Urinary bladder (tissue), 4 donors: ENCODE results near the gene BHLHE40. TPM values are rescaled to one million over a fixed set of nuclear protein-coding genes. Genes with fewer than 3 reads are reported as not detected.

Source experiments
- DNase-seq: peaks from one replicate; pipeline ENCODE4 v3.0.0-alpha.2; 2015; ENCODE audit errors: extremely low spot score
- H3K27ac ChIP-seq: one replicate; pipeline ENCODE4 v1.5.1; 2013; ENCODE audit warnings: low read depth, mild to moderate bottlenecking, moderate library complexity
- H3K36me3 ChIP-seq: one replicate; pipeline ENCODE4 v1.6.1; 2013; ENCODE audit warnings: mild to moderate bottlenecking, moderate library complexity; ENCODE audit not compliant: insufficient read depth
- H3K4me1 ChIP-seq: one replicate; pipeline ENCODE4 v1.6.1; 2013; ENCODE audit warnings: mild to moderate bottlenecking, moderate library complexity; ENCODE audit not compliant: insufficient read depth
- H3K4me3 ChIP-seq: one replicate; pipeline ENCODE4 v1.5.1; 2013; ENCODE audit warnings: low read depth, low read length
- WGBS: extraction: QIAGEN DNeasy Blood & Tissue Kit; methylation state at CpG from one replicate; pipeline ENCODE4 v1.1.7; 2013; 5-methylcytosine and 5-hydroxymethylcytosine counted together
- polyA plus RNA-seq: library from polyadenylated mRNA; stranded (reverse); fragments of 200-250 nt; gene quantifications from one replicate; pipeline ENCODE4 v1.2.3, GENCODE V29; 2013
- total RNA-seq: library from RNA; depleted of rRNA; stranded (reverse); fragments of >200 nt; gene quantifications from one replicate; pipeline ENCODE4 v1.2.3, GENCODE V29; 2014
- donor health status: healthy with polysubstance abuse.
- donor health status: healthy.

The BHLHE40 gene
- total and polyA plus RNA-seq, 2 donors = 35.7 to 57.4 TPM

- no peaks in the 10 kb centered on the region for H3K4me1 ChIP-seq
- DNase-seq = no peak
- no peak overlapping the region for H3K4me3 ChIP-seq
- peak overlapping the region; percentile 72 for H3K27ac ChIP-seq
- H3K36me3 ChIP-seq = no peaks in the 10 kb centered on the region
- WGBS = 81% methylated on average over 19 of the region's 19 CpGs
Measured at GRCh38 chr3:5019411-5020241, 40.4 kb downstream of the BHLHE40 start.

- Histone ChIP-seq H3K4me3 (no peak overlapping the region), H3K4me1 (no peaks in the 10 kb centered on the region), H3K27ac (peak overlapping the region; percentile 72), H3K36me3 (no peaks in the 10 kb centered on the region)
- 83% methylated on average over 7 of the region's 7 CpGs for WGBS
- DNase-seq = no peak
Measured at GRCh38 chr3:5020242-5020722, 41.0 kb downstream of the BHLHE40 start.

GRCh38 chr3:5021116-5022092 lies 42.2 kb downstream of the BHLHE40 start:
- H3K4me1 ChIP-seq = peaks cover 2% of the 10 kb centered on the region
- WGBS = 95% methylated on average over 17 of the region's 17 CpGs
- DNase-seq = no peak
- H3K27ac ChIP-seq = peak overlapping the region; percentile 38
- no peak overlapping the region for H3K4me3 ChIP-seq
- no peaks in the 10 kb centered on the region for H3K36me3 ChIP-seq

GRCh38 chr3:5022187-5022965 lies 43.1 kb downstream of the BHLHE40 start:
- Histone ChIP-seq H3K36me3 (no peaks in the 10 kb centered on the region), H3K27ac (peak overlapping the region; percentile 38), H3K4me3 (no peak overlapping the region), H3K4me1 (peaks cover 2% of the 10 kb centered on the region)
- no peak for DNase-seq
- WGBS = 88% methylated on average over 6 of the region's 6 CpGs

GRCh38 chr3:5022966-5023776 lies 43.9 kb downstream of the BHLHE40 start:
- 63% methylated on average over 15 of the region's 15 CpGs for WGBS
- DNase-seq = no peak
- no peaks in the 10 kb centered on the region for H3K36me3 ChIP-seq

GRCh38 chr3:5023777-5024346 lies 44.6 kb downstream of the BHLHE40 start:
- no peaks in the 10 kb centered on the region for H3K36me3 ChIP-seq
- H3K4me3 ChIP-seq = no peak overlapping the region
- H3K4me1 ChIP-seq = peaks cover 2% of the 10 kb centered on the region
- DNase-seq = no peak
- H3K27ac ChIP-seq = no peak overlapping the region
- WGBS = 93% methylated on average over 9 of the region's 9 CpGs

More at GRCh38 chr3:5022966-5023776, 43.9 kb downstream of the BHLHE40 start:
- Histone ChIP-seq H3K27ac (no peak overlapping the region), H3K4me1 (peaks cover 2% of the 10 kb centered on the region), H3K4me3 (no peak overlapping the region)

GRCh38 chr3:5026046-5026362 lies 46.8 kb downstream of the BHLHE40 start:
- no peak for DNase-seq
- WGBS = 49% methylated on average over 5 of the region's 5 CpGs
- Histone ChIP-seq H3K27ac (peak overlapping the region; percentile 85), H3K4me3 (no peak overlapping the region), H3K36me3 (no peaks in the 10 kb centered on the region), H3K4me1 (peaks cover 2% of the 10 kb centered on the region)

- H3K36me3 ChIP-seq = no peaks in the 10 kb centered on the region
- DNase-seq = no peak
- H3K27ac ChIP-seq = no peak overlapping the region
- 98% methylated on average over 1 of the region's 1 CpG for WGBS
- peaks cover 2% of the 10 kb centered on the region for H3K4me1 ChIP-seq
- no peak overlapping the region for H3K4me3 ChIP-seq
Measured at GRCh38 chr3:5029715-5030114, 50.5 kb downstream of the BHLHE40 start.

- 95% methylated on average over 5 of the region's 5 CpGs for WGBS
- no peak overlapping the region for H3K4me3 ChIP-seq
- no peak for DNase-seq
- no peak overlapping the region for H3K27ac ChIP-seq
- no peaks in the 10 kb centered on the region for H3K36me3 ChIP-seq
- H3K4me1 ChIP-seq = peaks cover 2% of the 10 kb centered on the region
Measured at GRCh38 chr3:5030152-5030551, 50.9 kb downstream of the BHLHE40 start.

- DNase-seq = no peak
- 74% methylated on average over 6 of the region's 6 CpGs for WGBS
- H3K4me3 ChIP-seq = no peak overlapping the region
Measured at GRCh38 chr3:5032844-5033243, 53.6 kb downstream of the BHLHE40 start.

More at GRCh38 chr3:5032844-5033243, 53.6 kb downstream of the BHLHE40 start:
- Histone ChIP-seq H3K36me3 (no peaks in the 10 kb centered on the region), H3K27ac (no peak overlapping the region), H3K4me1 (no peaks in the 10 kb centered on the region)
